HL-60 (cell line): ENCODE data around the gene IL12B.

Source experiments
- CTCF ChIP-seq: IDR thresholded peaks from one replicate; pipeline ENCODE4 v1.5.1; 2011; ENCODE audit warnings: low read length, control low read depth, inconsistent platforms; ENCODE audit not compliant: insufficient read depth
- GABPA ChIP-seq: IDR thresholded peaks from 2 replicates; pipeline ENCODE4 v1.6.1; 2012; ENCODE audit warnings: low read depth
- POLR2AphosphoS5 ChIP-seq: IDR thresholded peaks from 2 replicates; pipeline ENCODE4 v1.6.1; 2012; ENCODE audit warnings: low read depth
- REST ChIP-seq: IDR thresholded peaks from 2 replicates; pipeline ENCODE4 v1.6.1; 2012; ENCODE audit warnings: low read depth; ENCODE audit not compliant: insufficient replicate concordance
- SPI1 ChIP-seq: IDR thresholded peaks from 2 replicates; pipeline ENCODE4 v1.6.1; 2012; ENCODE audit warnings: low read depth, mild to moderate bottlenecking, borderline replicate concordance

- no peak for TF ChIP-seq CTCF
- TF ChIP-seq REST = no peak
- TF ChIP-seq POLR2AphosphoS5 = no peak
- TF ChIP-seq GABPA = no peak
- no peak for TF ChIP-seq SPI1
Measured at GRCh38 chr5:159274676-159275075, 55.6 kb downstream of the IL12B start.
